Stimulated activated CD8-positive, alpha-beta memory T cell treated with anti-CD3 and anti-CD28 coated beads, Interleukin-12 subunit alpha, Interleukin-12 subunit beta, amount 100 ng/mL, for 4 hours (primary cell): Measurements from ENCODE around the gene P2RX1.

Experiments
- DNase-seq: peaks from one replicate; pipeline ENCODE4 v3.0.0-alpha.2; 2020; ENCODE audit warnings: low read depth

Gene P2RX1

DNA sequence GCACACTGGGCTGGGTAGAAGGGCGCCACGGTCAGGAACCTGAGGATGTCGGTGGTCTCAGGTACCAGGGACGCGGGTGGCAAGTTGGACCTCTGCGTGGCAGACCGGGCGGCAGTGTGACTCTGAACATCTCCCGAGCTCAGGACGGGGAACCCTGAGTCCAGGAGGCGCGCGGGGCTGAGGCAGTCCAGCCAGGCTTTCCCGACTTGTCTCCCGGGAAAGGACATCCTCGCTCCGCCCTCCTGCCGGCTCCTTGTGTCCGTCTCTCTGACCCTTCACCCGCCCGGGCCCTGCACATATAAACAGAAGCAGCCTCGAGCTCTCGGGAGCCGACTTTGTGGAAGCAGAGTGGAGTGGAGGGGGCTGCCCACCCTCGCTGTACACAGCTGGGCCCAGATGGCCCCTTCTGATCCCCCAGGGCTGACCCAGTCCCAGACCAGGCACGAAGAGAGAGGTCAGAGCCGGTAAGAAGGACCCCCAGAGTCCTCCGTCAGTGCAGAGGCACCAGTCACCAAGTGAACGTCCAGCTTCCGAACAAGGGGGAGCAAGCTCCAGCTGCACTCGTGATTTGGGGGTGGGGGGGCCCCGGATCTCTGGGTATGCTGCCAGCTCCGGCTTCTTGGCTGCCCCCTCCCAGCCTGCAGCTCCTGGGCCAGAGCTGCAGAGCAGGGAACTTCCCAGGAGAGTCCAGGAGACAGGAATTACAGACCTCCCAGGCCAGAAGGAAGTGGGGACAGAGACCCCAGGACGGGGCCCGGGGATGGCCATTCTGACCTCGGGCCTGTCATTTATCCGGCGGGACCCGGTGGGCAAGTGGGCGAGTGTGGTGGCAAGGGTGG, 8.5 kb upstream of the P2RX1 start:
- DNase-seq, result no peak

DNA sequence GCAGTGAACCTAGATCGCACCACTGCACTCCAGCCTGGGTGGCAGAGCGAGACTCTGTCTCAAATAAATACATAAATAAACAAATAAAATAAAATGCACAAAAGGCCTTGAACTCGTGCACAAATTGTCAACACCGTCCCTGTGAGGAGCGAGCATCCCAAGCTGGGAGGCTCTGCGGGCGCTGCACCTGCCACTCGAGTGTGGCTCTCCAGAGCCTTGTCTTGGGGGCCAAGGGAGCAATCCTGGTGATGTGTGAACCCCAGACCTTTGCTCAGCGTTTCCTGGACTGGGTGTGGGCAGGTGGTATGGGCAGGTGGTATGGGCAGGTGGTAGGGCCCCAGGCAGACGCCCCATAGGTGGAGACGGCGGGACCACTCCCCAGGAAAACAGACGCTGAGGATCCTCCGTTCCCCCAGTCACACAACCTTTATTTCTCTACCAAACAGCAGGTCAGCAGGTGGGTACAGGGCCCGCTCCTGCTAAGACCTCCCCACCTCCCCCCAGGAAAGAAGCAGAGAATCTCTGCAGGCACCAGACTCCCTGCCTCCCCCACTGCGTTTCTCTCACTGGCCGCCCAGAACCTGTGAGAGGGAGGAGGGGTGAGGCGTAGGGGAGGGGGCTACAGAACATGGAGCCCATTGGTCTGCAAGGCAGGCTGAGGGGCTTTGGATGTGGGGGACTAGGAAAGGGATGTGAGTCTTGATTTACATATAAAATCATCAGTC, 7.4 kb upstream of the P2RX1 start:
- DNase-seq, result no peak

DNA sequence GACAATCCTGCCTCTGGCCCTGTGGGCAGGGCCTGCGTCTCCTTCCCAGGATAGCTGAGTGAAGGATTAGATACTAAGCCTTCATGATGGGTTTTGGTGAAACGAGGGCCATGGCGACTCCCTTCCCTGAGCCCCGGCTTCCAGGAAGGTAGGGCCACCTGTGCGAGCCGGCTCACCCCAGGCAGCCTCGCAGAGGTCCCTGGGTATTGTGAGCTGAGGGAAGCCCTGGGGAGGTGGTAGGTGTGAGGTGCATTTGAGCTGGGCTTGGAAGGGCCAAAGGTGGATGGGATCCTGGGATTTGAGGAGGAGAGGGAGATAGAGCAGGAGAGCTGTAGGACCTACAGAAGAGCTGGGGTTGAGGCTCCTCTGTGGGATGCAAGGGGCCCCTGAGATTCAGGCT, 6.5 kb upstream of the P2RX1 start:
- DNase-seq, result no peak

DNA sequence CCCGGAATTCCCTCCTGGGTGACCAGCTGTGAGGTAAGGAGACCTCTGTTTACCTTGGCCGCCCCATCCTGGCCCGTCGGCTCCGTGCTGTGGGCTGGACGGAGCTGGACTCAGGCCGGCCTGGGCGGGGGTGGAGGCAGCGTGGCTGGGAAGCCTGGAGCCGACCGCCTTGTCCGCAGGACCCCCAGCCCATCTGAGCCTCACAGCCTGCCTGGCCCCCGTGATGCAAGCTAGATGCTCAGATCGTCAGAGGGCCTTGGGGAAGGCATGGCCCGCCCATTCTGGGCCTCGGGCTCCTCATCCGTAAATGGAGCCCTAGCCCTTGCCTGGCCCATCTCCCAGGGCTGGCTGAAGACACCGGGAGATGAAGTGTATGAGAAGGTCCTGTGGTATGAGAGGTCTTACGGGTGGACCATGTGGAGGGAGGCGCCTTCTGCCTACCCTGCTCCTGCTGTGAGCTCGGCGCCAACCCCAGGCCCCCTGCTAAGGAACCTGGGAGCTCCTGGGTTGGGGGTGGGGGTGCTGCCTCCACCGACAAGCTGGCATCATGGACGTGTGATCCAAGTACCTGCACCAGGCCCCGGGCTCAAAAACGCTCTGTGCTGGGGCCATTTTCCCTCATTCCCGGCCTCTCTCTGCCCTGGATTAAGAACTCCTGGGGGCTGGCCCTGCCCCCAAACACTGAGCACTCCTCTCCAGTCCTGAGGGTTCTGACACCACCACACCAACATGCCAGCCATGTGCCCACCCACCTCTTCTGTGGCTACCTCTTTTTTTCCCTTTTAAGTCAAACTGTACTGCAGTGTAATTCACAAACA, 5.4 kb upstream of the P2RX1 start:
- DNase-seq, result no peak

DNA sequence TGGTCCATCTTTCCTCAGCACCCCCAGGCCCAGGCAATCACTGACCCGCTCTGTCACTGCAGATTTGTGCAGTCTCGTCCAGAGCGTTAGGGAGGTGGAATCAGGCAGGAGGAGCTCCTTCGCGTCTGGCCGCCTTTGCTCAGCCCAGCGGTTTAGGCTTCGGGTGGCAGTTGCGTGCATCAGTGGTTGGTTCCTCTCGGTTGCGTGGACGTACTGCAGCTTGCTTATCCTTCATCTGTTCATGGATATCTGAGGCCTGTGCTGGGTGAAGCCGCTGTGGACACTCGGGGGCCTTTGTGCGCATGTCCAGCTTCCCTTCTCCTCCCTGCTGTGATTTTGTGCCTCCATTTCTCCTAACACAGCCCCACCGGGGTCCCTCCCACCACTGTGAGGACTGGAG, 4.7 kb upstream of the P2RX1 start:
- no peak for DNase-seq

DNA sequence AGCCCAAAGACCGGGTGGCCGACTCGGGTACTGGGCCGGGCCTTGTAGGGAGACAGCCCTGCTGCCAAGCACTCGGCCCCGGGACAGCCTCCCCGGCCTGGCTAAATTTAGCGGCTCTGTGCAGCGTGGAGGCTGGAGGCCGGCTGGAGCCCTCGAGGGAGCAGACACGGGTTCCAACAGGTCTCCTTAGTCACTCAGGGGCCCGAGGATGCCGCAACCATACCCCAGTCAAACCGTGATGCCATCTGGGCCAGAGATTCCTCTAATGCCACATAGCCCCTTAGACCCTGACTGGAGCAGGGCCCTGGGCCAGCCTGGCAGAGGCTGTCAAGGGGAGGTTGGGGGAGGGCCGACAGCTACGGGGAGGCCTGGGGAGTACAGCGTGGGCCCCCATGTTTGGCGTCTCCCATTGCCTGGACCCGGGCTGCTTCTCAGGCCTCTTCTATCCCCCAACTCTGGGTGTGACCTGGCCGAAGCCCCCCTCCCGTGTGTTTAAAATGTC, 2.9 kb upstream of the P2RX1 start:
- DNase-seq, result no peak

DNA sequence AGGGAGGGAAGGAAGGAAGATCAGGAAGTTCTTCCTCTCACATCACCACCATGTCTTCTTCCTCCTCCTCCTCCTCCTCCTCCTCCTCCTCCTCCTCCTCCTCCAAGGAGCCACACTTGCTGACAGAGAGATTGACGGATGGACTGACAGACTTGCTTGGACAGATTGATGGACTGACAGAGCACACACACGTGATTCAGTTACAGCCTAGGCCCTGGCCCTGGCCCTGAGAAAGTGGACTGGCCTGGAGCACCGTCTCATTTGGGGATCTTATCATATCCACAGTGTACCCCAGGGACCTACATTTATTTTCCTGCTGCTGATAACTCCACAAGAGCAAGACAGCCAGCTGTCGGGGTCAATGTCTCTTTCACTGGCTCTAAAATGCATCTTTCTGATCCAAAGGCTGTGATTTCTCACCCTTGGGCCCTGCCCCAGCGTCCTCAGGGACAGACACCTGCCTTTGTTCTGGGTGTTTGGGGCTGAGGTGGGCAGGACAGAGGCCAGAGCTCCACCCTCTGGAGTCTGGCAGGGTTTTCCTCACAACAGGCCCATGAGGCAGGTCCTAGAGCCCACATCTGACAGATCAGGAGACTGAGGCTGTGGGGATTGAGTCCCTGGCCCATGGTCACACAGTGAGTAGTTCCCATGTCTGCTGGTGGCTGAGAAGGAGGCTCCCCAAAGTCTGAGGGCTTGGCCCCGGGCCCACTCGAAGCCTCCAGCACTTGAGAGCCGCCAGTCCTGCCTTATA, 2.3 kb upstream of the P2RX1 start:
- no peak for DNase-seq

DNA sequence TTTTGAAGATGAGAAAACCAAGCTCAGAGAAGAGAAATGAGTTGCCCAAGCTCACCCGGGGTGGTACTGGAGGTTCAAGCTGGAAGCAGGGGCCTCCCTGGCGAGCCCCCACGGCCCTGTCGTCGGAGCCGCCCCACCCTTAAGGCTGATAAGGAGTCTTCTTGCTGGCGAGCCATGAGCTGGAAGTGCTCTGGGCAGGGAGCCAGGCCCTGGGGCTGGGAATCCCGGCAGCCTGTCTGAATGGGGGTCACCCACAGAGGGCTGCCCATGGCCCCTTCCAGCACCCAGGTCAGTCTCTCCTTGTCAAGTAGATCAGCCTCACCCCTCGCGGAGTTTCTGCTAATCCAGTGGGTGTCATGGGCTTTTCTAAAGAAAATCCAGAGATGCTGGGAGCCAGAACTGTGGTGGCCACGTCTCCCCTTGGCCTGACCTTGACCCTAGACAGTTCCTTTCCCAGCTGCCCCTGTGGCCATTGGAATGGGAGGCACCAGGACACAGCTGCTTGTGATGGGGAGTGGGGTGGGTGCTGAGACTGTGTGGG, 1.2 kb upstream of the P2RX1 start:
- no peak for DNase-seq

DNA sequence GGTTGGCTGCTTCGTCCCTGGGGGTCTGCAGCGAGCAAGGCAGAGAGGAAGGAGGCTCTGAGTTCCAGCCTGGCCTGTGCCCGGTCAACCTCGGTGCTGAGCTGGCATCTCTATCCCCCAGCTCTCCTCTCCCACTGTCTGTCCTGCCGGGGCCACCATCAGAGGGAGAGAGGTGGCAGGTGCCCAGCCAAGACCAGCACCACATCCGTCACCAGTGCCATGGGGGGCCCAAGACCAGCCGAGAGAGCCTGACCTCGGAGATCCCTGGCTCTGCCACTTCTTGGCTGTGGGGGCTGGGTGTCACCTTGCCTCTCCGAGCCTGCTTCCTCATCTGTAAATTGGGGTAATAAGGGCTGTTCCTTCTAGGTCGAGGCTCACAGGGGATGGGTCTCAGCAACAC, 560 bp upstream of the P2RX1 start:
- DNase-seq, result no peak

DNA sequence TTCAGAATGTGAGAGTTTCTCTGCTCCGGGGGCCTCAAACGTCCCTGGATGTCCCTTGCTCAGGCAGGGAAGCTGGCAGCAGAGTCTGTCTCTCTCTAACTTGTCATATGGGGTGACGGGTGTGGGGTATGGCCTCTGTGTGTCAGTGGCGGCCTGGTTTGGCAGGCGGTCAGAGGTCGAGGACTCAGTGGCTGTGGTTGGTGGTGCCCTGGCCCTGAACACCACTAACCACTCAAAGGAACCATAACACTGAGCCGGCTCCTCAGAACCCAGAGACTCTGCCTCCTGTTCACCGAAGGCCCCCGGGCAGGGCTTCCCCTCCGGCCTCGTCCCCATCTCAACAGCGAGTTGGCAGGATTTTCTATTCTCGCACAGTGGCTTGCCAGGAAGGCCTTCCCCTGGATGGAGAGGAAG, 677 bp downstream of the P2RX1 start:
- DNase-seq, result no peak

DNA sequence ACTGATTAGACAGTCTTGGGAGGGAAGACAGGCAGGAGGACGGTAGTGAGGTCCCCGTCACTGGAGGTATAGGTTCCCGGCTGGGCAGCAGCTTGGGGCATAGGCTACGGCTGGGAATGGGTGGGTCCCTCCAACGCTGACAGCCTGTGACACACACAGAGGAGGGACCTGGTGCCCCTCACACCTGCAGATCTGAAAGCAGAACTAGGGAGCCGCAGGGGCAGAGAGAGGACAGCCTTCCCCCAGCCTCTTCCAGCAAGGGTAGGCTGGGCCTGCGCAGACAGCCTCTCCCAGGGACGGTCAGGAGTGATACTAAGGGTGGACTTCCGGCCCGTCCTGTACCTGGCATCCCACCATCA, 2.0 kb downstream of the P2RX1 start:
- no peak for DNase-seq

DNA sequence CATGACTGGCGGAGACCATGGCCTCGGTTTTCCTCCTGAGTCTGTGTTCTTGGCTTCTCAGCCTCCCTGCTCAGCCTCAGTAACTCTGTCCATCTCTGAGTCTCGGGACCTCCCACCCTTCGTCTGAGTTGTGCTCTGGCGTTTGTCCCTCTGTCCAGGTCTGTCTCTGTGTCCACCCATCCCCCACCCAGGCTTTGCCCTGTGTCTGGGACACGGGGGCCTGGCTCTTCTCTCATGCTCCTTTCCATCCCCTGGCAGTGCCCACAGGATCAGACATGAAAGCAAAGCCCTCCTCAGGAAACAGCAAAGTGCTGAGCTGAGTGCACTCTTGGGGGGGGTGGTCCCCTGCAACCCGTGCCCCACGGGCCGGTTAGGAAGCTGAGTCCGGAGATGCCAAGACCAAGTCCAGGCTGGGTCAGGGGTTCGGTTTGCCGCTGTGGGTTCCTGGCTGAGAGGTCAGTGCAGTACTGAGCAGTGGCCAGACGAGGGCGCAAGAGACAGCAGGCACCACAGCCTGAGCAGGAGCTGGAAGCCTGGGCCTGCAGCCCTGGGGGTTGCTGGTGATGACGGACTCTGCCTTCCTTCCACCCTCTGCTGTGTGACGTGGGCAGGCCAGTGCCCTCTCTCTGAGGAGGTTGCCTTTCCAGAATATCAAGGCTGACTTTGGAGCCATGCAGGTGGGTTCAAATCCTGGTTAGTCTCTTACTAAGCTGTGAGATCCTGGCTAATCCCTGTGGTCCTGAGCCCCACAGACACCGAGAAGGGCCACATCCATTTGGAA, 2.5 kb downstream of the P2RX1 start:
- DNase-seq, result peak; percentile 59

DNA sequence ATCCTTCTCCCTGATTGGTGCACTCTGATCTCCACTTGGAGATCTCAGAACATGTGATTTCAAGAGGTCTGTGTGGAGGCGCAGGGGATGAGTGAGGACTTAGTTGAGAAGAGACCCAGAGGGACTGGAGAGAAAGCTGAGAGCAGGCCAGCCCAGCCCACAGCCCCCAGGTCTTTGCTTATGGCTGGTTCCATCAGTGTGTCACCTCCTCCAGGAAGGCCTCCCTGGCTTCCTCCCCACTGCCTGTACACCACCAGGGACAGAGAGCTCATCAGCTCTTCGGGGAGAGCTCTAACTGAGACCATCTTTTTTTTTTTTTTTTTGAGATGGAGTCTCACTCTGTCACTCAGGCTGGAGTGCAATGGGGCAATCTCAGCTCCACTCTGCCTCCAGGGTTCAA, 3.4 kb downstream of the P2RX1 start:
- DNase-seq, result no peak

DNA sequence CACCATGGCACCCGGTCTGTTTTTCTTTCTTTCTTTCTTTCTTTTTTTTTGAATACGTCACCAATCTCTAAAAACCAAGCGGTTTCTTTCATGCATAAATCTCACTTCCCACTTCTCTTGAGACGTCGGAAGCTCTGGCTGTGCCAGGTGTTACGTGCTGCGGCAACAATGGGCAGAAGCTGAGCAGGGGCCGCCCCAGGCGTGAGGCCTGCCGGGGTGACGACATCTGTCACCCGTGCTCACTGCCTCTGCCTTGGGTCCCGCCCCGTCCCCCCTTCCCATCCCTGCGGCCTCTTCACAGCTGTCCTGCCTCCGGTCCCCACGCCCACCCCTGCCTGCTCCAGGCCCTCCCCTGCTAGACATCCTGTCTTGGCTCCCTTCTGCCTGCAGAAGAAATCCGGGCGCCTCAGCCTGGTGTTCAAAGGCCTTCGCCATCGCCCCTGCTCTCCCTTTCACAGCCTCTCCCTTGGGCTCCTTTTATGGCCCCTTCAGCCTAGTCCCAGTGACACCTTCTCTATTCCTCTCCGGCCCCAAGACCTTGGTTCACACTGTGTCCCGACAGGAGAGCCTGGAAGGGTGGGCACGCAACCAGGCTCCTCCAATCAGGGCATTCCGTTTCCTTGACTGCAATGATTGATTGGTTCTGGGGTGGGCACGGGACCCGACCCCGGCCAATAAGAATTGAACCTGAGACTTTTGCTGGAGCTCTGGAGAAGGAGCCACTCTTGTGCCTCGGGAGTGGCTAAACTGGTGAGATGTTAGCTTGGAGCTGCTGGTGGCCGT, 4.8 kb downstream of the P2RX1 start:
- DNase-seq, result peak; percentile 33

DNA sequence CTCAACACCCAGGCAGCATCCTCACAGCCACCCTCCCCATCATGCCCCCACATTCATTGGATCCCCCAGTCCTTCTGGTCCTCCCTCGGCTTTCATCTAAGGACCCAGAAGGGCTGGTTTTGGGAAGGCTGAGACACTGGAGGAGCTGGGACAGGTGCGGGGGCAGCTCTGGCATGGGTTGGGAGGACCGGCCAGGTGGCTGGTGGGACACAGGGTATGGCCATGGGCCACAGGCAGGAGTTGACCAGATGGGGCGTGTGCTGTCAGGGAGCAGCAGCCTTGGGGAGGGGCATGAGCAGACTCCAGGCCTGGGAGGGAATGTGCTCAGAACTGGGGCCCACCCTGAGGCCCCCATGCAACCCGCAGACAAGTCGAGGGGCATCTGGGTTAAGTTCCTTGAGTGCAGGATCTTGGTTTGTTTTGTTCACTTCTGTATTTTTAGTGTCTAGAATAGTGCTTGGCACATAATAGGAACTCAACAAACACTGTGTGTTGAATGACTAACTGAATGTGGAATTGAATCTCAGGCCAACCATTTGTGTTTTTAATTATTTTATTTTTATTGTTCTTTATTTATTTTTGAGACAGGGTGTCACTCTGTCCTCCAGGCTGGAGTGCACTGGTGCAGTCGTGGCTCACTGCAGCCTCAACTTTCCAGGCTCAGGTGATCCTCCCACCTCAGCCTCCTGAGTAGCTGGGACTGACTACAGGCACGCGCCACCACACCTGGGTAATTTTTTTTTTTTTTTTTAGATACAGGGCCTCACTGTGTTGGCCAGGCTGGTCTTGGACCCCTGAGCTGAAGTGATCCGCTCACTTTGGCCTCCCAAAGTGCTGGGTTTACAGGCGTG, 5.6 kb downstream of the P2RX1 start:
- DNase-seq, result no peak

DNA sequence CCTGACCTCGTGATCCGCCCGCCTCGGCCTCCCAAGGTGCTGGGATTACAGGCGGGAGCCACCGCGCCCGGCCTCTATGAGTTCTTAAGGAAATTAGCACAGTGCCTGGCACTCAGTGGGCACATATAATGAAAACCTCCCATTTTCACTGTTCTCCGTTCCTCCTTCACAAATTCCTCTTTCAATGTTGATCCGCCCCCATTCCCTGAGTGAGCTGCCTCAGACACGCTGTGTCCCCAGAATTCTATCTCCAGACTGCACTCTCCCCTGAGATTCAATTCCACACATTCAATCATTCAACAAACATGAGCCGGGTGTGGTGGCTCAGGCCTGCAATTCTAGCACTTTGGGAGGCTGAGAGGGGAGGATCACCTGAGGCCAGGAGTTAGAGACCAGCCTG, 7.0 kb downstream of the P2RX1 start:
- DNase-seq, result no peak

DNA sequence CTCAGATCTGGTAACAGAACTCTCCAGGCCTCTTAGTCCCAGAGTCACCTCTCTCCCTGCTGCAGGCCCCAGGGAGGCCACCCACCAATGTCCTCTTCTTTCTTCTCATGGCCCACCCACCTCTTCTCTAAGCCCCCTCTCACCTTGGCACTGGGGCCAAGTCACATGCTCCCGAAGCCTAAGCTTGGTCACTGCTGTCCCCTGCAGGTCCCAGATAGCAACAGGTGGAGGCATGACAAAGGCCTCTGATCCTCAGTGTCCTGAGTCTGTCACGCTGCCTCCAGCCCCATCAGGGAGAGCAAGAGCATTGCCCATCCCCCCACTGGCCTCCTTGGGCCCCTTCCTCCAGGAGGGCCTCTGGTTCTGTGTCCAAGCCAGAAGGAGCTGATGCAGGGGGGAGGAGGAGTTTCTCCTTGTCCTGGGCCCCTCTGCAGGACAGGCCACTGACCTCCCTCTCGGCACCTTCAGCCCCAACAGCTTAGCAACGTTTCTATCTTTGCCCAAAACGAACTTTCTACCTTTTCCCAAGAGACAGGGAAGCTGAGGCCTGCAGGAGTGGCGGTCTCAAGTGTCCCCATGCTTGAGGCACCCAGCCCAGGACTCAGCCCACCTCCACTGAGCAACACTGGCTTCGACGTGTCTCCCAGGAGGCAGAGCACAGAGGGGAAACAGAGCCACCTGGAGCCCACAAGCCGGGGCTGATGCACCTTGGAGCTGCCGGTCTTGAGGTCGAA, 8.6 kb downstream of the P2RX1 start:
- no peak for DNase-seq

DNA sequence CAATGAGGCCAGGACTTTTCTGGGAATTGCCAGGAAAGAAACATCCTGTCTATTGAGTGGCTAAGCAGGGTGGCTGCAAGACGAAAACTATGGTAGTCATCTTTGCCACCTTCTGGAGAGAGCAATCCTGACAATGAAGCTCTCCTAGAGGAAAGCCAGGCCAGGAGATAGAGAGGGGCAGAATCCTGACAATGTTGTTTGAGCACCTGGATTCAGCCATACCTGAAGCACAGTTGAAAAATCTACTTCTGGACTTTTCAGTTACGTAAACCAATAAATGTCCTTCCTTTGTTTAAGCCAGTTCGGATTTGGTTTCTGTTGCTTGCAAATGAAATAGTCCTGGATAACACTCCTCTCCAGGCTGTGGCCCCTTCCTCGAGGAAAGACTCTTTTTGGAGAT, 9.4 kb downstream of the P2RX1 start:
- no peak for DNase-seq
